Body of pancreas (tissue), 4 donors: Measurements from ENCODE around the gene PAX8. TPM values are rescaled to one million over a fixed set of nuclear protein-coding genes. Genes with fewer than 3 reads are reported as not detected.

Experiments
- ATAC-seq: fragments of 150-250 bp; one replicate; pipeline ENCODE4 v1.9.1; 2016
- DNase-seq, 4 donors: peaks; one replicate each; pipeline ENCODE4 v3.0.0-alpha.2; 2019
- H3K27ac ChIP-seq, 4 donors: fragments of 200-600 bp; sonication (generic); 1 replicate in 3 of 4; 2 replicates in 1 of 4; pipeline versions ENCODE4 v1.5.1 to v1.6.1; 2016 to 2019; ENCODE audit warnings: mild to moderate bottlenecking in 1 of 4, mixed read lengths in 1 of 4, moderate library complexity in 1 of 4
- H3K27me3 ChIP-seq, 2 donors: fragments of 200-600 bp; sonication (generic); one replicate each; pipeline ENCODE4 v1.6.0; 2016; ENCODE audit warnings: mild to moderate bottlenecking in 1 of 2
- H3K36me3 ChIP-seq, 2 donors: fragments of 200-600 bp; sonication (generic); replicated peaks in 1 of 2; 2 replicates each; pipeline ENCODE4 v1.5.1; 2016; ENCODE audit warnings: low read depth in 2 of 2; ENCODE audit not compliant: insufficient read depth in 1 of 2
- H3K4me1 ChIP-seq: fragments of 200-600 bp; sonication (generic); one replicate; pipeline ENCODE4 v1.6.0; 2016
- H3K4me3 ChIP-seq, 2 donors: fragments of 200-600 bp; sonication (generic); 1 replicate in 1 of 2; 2 replicates in 1 of 2; pipeline ENCODE4 v1.5.1; 2016 to 2019
- H3K9me3 ChIP-seq, 3 donors: fragments of 200-600 bp; sonication (generic); 1 replicate in 2 of 3; 2 replicates in 1 of 3; pipeline ENCODE4 v1.5.1; 2016
- CTCF ChIP-seq, 7 experiments: fragments of 450-650 bp in 4 of 7; fragments of 200-600 bp in 3 of 7; sonication (generic) in 3 of 7; IDR thresholded peaks; one replicate each; pipeline ENCODE4 v1.5.1; 2016 to 2019; ENCODE audit warnings: antibody characterized with exemption in 7 of 7
- POLR2A ChIP-seq, 3 donors: fragments of 450-650 bp; IDR thresholded peaks; one replicate each; pipeline ENCODE4 v1.6.1; 2016; ENCODE audit warnings: antibody characterized with exemption in 3 of 3, mild to moderate bottlenecking in 2 of 3
- WGBS, 2 donors: methylation state at CpG; one replicate each; pipeline ENCODE4 v1.1.5; 2017; 5-methylcytosine and 5-hydroxymethylcytosine counted together
- intact Hi-C: fragments of 100-400 bp; cut with DNase I; formaldehyde crosslinking; loops from one replicate; pipeline ENCODE4 v1.15.1; 2023
- total RNA-seq, 2 donors: library from RNA; depleted of rRNA; stranded (reverse); fragments of >200 nt; gene quantifications; one replicate each; pipeline ENCODE4 v1.1.0, GENCODE V29; 2016

Gene PAX8
- total RNA-seq, 2 donors from 2014 or later, result 0.52 to 2.3 TPM

- no peak for ATAC-seq
- H3K27me3 ChIP-seq, result peaks cover 0 to 15% of the 10 kb centered on the region in 2 donors
- H3K4me3 ChIP-seq, result no peak overlapping the region
- H3K27ac ChIP-seq, result no peak overlapping the region
- no peaks in the 10 kb centered on the region for H3K36me3 ChIP-seq
- peaks cover 39% of the 10 kb centered on the region for H3K4me1 ChIP-seq
- no peak for TF ChIP-seq POLR2A (IDR thresholded peaks at IDR 0.05)
- TF ChIP-seq CTCF (IDR thresholded peaks at IDR 0.05), result no peak
- no peak for DNase-seq
- H3K9me3 ChIP-seq, result no peaks in the 10 kb centered on the region
- WGBS, 2 donors, result 41 to 60% methylated on average over 13 to 45 of the region's 49 CpGs
- intact Hi-C loops, result no loop called here
Measured at GRCh38 chr2:113278073-113278741, 514 bp downstream of the PAX8 start.

DNA sequence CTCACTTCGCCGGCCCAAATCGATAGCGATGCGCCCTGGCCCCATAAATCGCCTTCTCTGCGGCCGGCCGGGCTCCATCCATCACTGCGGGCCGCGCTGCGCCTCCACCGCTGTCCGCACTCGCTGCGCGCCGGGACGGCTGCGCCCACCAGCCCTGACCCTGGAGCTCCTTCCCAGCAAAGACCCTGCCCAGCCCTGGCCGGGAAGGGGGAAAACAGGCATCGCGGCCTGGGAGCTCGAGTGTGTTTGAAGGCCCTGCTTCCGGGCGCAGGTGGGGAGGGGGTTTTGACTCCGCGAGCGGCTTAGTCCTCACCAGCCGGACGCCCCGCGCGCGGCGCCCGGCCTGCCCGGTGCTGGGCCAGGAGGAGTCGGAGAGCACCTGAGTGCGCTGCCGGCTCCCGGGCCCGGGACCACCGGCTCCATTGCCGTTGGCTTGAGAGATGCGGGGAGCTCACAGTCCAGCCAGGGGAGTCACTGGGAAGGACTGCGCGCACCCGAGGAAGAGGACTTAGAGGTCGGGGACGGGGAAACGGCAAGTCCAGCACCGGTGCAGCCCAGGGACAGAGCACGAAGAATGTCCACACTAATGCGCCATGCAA lies 1.1 kb downstream of the PAX8 start:
- Histone ChIP-seq H3K9me3 (no peaks in the 10 kb centered on the region), H3K4me1 (peaks cover 39% of the 10 kb centered on the region), H3K27me3 (peaks cover 0 to 15% of the 10 kb centered on the region in 2 donors), H3K36me3 (no peaks in the 10 kb centered on the region), H3K27ac (no peak overlapping the region), H3K4me3 (no peak overlapping the region)
- intact Hi-C loops, result no loop called here
- WGBS, 2 donors, result 4 to 19% methylated on average over 39 to 56 of the region's 56 CpGs
- no peak for DNase-seq
- ATAC-seq, result no peak
- TF ChIP-seq CTCF (IDR thresholded peaks at IDR 0.05) (no peak), POLR2A (IDR thresholded peaks at IDR 0.05) (no peak)

GRCh38 chr2:113276761-113277425 lies 1.8 kb downstream of the PAX8 start:
- no peak for ATAC-seq
- intact Hi-C loops, result no loop called here
- Histone ChIP-seq H3K4me1 (peaks cover 34% of the 10 kb centered on the region), H3K36me3 (no peaks in the 10 kb centered on the region), H3K4me3 (no peak overlapping the region), H3K27ac (no peak overlapping the region), H3K9me3 (no peaks in the 10 kb centered on the region), H3K27me3 (peaks cover 0 to 15% of the 10 kb centered on the region in 2 donors)
- 12 to 23% methylated on average over 24 to 41 of the region's 41 CpGs for WGBS, 2 donors
- no peak for TF ChIP-seq CTCF (IDR thresholded peaks at IDR 0.05)
- TF ChIP-seq POLR2A (IDR thresholded peaks at IDR 0.05), result no peak
- no peak for DNase-seq

- no peak for ATAC-seq
- no peak for DNase-seq
- Histone ChIP-seq H3K9me3 (no peaks in the 10 kb centered on the region), H3K4me3 (no peak overlapping the region), H3K4me1 (peaks cover 28% of the 10 kb centered on the region), H3K27me3 (peaks cover 0 to 15% of the 10 kb centered on the region in 2 donors), H3K27ac (no peak overlapping the region), H3K36me3 (no peaks in the 10 kb centered on the region)
- WGBS, 2 donors, result 28 to 36% methylated on average over 18 of the region's 18 CpGs
- no peak for TF ChIP-seq POLR2A (IDR thresholded peaks at IDR 0.05)
- TF ChIP-seq CTCF (IDR thresholded peaks at IDR 0.05), result no peak
- intact Hi-C loops, result no loop called here
Measured at GRCh38 chr2:113276216-113276760, 2.4 kb downstream of the PAX8 start.
